Ramos (cell line): Measurements from ENCODE around the gene DOK5.

Source experiments
- in situ Hi-C: fragments of 300-500 bp; cut with MboI; formaldehyde crosslinking; loops from one replicate; pipeline ENCODE4 v1.14.3; 2022; ENCODE audit warnings: low sequenced_read_pairs; ENCODE audit not compliant: unreplicated experiment

DOK5 gene

GRCh38 chr20:54665812-54666211, 190.4 kb downstream of the DOK5 start:
- in situ Hi-C loops = no loop called here

- in situ Hi-C loops = no loop called here
Measured at GRCh38 chr20:54668271-54669039, 193.1 kb downstream of the DOK5 start.

DNA sequence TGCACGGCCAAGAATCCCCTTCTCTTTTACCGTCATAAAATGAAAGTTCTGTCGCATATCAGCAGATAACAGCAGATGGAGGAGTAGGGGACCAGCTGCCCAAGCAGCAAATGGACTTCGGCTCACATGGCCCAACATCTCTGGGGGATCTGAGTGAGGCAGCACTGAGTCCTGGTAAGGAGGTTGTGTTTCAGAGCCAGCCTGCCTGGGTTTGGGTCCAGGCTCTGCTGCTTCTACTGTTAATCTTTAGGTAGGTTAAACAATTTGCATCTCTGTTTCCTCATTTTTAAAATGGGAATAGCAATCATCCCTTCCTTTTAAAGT, 193.6 kb downstream of the DOK5 start:
- in situ Hi-C loops = no loop called here

DNA sequence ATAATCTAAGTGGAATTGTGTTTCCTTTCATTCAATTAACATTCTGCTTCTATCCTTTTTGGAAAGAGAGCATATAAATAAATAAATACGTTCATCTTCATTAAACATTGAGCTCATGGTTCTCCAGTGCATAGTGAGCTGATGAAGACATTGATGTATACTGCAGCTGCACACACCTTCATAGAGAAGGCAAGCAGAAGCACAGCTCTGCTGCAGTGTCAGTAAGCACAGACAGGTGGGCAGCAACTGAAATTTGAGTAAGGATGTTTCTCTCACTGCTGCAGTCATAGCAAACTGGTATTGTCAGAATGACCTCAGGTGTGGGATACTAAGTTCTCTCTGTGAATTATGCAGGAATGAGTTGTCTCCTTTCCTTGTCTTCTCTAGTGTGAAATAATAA, 202.9 kb downstream of the DOK5 start:
- in situ Hi-C loops = no loop called here

GRCh38 chr20:54680439-54680838, 205.0 kb downstream of the DOK5 start:
- in situ Hi-C loops = no loop called here

DNA sequence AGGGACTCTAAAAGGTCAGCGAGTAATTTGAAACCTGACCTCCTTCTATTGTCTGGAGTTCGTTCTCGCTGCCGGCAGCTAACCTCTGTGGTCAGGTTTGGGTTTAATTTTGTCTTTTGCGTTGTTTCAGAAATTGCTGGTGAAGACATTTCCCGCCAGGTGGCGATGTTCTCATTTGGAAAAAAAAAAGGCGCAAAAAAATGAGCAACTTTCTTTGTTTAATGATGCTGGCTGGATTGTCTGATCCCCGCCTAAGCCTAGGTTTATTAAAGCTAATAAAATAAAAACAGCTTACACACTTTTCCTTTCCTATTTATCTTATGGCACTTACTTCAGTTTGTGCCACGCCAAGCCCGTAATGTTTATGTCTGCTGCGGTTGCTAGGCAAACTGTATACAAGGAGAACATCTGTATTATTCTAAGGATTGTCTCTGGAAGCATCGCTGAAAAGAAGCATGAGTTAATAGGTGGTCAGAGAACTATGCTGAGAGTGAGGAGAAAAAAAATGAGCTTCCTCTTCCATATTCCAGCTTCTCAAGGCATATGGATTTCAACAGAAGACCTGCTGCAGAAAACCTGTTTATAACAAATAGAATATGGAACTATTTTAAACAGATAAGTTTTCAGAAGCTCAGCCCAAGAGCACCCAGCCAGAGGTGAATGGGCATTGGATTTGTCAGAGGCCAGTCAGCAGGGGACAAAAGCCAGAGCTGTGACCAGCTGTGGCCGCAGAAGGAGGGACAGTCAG, 205.7 kb downstream of the DOK5 start:
- in situ Hi-C loops = no loop called here

GRCh38 chr20:54681869-54682268, 206.5 kb downstream of the DOK5 start:
- in situ Hi-C loops = no loop called here

DNA sequence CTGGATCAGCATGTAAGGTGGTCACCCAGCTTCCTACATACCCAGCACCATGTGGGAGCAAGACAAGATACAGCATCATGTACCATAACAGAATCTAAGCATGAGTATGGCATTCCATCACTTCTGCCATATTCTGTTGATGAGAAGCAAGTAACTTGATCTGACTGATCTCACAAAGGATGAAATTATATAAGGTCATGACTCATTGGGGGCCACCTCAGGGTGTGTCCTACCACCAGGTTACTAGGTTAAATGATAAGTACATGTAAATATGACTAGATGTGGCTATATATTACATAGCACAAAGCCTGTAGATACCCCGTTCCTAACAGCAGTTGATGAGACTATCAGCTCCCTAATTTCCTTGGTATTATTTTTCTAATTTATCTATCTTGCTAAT, 213.1 kb downstream of the DOK5 start:
- in situ Hi-C loops = no loop called here

DNA sequence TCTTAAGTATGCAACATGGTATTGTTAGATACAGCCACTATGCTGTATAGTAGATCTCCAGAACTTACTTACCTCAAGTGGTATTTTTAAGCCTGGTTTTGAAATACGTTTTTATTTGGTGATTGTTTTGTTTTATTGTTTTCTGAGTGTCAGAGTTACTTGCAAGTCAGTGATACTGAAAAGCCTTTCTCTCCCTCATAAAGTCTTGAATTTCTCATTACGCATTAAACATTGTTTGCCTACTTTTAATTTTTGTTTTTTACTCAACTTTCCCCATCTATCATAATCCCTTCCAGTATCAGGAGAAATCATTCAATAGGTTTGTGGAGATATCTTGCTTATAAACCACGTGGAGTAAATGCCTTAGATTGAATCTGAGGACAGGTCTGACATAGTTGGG, 214.9 kb downstream of the DOK5 start:
- in situ Hi-C loops = no loop called here

GRCh38 chr20:54691327-54691726, 215.9 kb downstream of the DOK5 start:
- in situ Hi-C loops = no loop called here

DNA sequence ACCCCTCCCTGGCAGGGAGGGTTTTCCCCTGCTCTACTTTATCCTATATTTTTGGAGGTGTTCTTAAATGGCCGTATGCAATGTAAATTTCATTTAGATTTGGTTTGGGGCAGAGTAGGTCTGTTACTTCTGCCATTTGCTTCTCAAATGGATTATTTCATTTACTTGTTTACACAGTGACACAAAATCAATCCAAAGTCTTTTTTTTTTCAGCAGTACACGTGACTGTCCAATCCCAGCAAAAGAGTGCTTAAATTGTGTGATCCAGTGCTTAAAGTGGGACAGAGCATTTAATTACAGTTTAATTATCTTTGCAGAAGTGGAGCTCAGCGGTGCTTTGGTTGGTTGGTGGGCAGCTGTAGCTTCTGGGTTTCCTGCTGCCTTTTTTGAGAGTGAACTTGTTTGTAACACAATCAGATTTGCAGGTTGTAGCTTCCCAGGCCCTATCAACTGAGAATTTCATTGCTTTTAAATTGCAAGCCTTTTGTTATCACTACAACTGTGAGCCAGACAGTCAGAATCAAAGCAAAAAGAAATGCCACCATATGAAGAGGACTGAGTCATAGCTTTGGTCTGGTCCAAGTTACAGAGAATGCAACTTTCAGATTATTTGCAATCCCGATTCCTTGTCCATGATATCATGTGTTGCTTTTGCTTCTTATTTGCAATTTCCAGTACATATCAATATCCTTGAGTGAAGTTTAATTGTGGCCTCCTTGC, 216.9 kb downstream of the DOK5 start:
- in situ Hi-C loops = no loop called here

DNA sequence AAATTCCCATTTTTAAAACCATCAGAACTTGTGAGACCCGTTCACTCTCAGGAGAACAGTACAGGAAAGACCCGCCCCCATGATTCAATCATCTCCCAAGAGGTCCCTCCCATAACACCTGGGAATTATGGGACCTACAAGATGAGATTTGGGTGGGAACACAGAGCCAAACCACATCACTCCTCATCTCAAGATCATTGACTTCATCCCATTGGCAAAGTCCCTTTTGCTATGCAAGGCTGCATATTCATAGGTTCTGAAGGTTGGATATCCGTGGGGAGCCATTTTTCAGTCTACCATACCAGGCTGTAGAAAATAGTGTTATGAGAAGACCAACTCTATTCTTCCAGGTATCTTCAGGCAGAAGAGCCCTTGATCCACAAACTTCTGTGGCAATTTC, 219.1 kb downstream of the DOK5 start:
- in situ Hi-C loops = no loop called here

- in situ Hi-C loops = no loop called here
Measured at GRCh38 chr20:54698373-54698772, 223.0 kb downstream of the DOK5 start.
